HL-60 (cell line): ENCODE results near the gene PUM2.

Experiments
- DNase-seq, 2 experiments: peaks; one replicate each; pipeline ENCODE4 v3.0.0-alpha.2; 2010 to 2020; ENCODE audit warnings: low read depth in 1 of 2, low spot score in 1 of 2
- H3K27ac ChIP-seq: fragments of 250-450 bp; sonication (Bioruptor Pico); replicated peaks from 2 replicates; pipeline ENCODE4 v1.5.1; 2020; ENCODE audit warnings: mild to moderate bottlenecking, moderate library complexity
- H3K27me3 ChIP-seq: fragments of 250-450 bp; sonication (Bioruptor Pico); 2 replicates; pipeline ENCODE4 v1.5.1; 2021; ENCODE audit warnings: mild to moderate bottlenecking, moderate library complexity; ENCODE audit not compliant: insufficient read depth, poor library complexity, severe bottlenecking
- H3K4me3 ChIP-seq: replicated peaks from 2 replicates; pipeline ENCODE4 v1.5.1; 2011; ENCODE audit warnings: mild to moderate bottlenecking, control low read depth, low read length; ENCODE audit not compliant: insufficient read depth
- CTCF ChIP-seq: IDR thresholded peaks from one replicate; pipeline ENCODE4 v1.5.1; 2011; ENCODE audit warnings: low read length, control low read depth, inconsistent platforms; ENCODE audit not compliant: insufficient read depth
- GABPA ChIP-seq: IDR thresholded peaks from 2 replicates; pipeline ENCODE4 v1.6.1; 2012; ENCODE audit warnings: low read depth
- POLR2AphosphoS5 ChIP-seq: IDR thresholded peaks from 2 replicates; pipeline ENCODE4 v1.6.1; 2012; ENCODE audit warnings: low read depth
- REST ChIP-seq: IDR thresholded peaks from 2 replicates; pipeline ENCODE4 v1.6.1; 2012; ENCODE audit warnings: low read depth; ENCODE audit not compliant: insufficient replicate concordance
- SPI1 ChIP-seq: IDR thresholded peaks from 2 replicates; pipeline ENCODE4 v1.6.1; 2012; ENCODE audit warnings: low read depth, mild to moderate bottlenecking, borderline replicate concordance

PUM2 gene

GRCh38 chr2:20222769-20223406 lies 127.8 kb downstream of the PUM2 start:
- H3K4me3 ChIP-seq, result peak overlapping the region; percentile 47
- no peak for DNase-seq
- no peak overlapping the region for H3K27ac ChIP-seq
- H3K27me3 ChIP-seq, result peaks cover 33% of the 10 kb centered on the region
- TF ChIP-seq POLR2AphosphoS5 (no peak), CTCF (no peak), REST (no peak), GABPA (no peak), SPI1 (no peak)

- Histone ChIP-seq H3K27me3 (peaks cover 33% of the 10 kb centered on the region), H3K4me3 (no peak overlapping the region), H3K27ac (no peak overlapping the region)
- TF ChIP-seq REST, result no peak
- TF ChIP-seq CTCF, result no peak
- no peak for TF ChIP-seq GABPA
- TF ChIP-seq POLR2AphosphoS5, result no peak
- no peak for TF ChIP-seq SPI1
- no peak for DNase-seq
Measured at GRCh38 chr2:20222014-20222768, 128.5 kb downstream of the PUM2 start.

- no peak for TF ChIP-seq REST
- TF ChIP-seq GABPA, result no peak
- no peak for TF ChIP-seq SPI1
- no peak for TF ChIP-seq CTCF
- Histone ChIP-seq H3K27ac (no peak overlapping the region), H3K4me3 (no peak overlapping the region), H3K27me3 (peaks cover 30% of the 10 kb centered on the region)
- DNase-seq, result no peak
Measured at GRCh38 chr2:20221555-20221973, 129.1 kb downstream of the PUM2 start.
